Esophagus muscularis mucosa (tissue), 4 donors: ENCODE measurements around the gene USF2. TPM values are rescaled to one million over a fixed set of nuclear protein-coding genes. Genes with fewer than 3 reads are reported as not detected.

Experiments used
- DNase-seq: peaks from one replicate; pipeline ENCODE4 v3.0.0-alpha.2; 2017; ENCODE audit errors: extremely low spot score
- H3K27ac ChIP-seq, 4 donors: fragments of 200-600 bp; sonication (generic); replicated peaks in 1 of 4; 1 replicate in 3 of 4; 2 replicates in 1 of 4; pipeline ENCODE4 v1.5.1; 2016 to 2019; ENCODE audit warnings: mild to moderate bottlenecking in 1 of 4
- H3K27me3 ChIP-seq, 4 donors: fragments of 200-600 bp; sonication (generic); one replicate each; pipeline versions ENCODE4 v1.5.1 to v1.6.0; 2016 to 2019
- H3K36me3 ChIP-seq, 4 donors: fragments of 200-600 bp; sonication (generic); one replicate each; pipeline ENCODE4 v1.5.1; 2016 to 2019
- H3K4me1 ChIP-seq, 4 donors: fragments of 200-600 bp; sonication (generic); one replicate each; pipeline ENCODE4 v1.5.1; 2016 to 2019
- H3K4me3 ChIP-seq, 4 donors: fragments of 200-600 bp; sonication (generic); 1 replicate in 2 of 4; 2 replicates in 2 of 4; pipeline ENCODE4 v1.5.1; 2016 to 2019; ENCODE audit warnings: mild to moderate bottlenecking in 4 of 4, moderate library complexity in 1 of 4
- H3K9me3 ChIP-seq, 4 donors: fragments of 200-600 bp; sonication (generic); 1 replicate in 3 of 4; 2 replicates in 1 of 4; pipeline ENCODE4 v1.5.1; 2016 to 2019
- EP300 ChIP-seq: sonication (generic); formaldehyde crosslinking; IDR thresholded peaks from one replicate; pipeline ENCODE4 v1.6.1; 2017; ENCODE audit warnings: antibody characterized with exemption
- POLR2A ChIP-seq: fragments of 450-650 bp; IDR thresholded peaks from one replicate; pipeline ENCODE4 v1.6.1; 2017; ENCODE audit warnings: antibody characterized with exemption, moderate library complexity, mild to moderate bottlenecking, low read depth
- POLR2AphosphoS5 ChIP-seq, 2 donors: sonication (generic); formaldehyde crosslinking; IDR thresholded peaks; one replicate each; pipeline ENCODE4 v1.6.1; 2017; ENCODE audit warnings: antibody characterized with exemption in 2 of 2
- WGBS: methylation state at CpG from one replicate; pipeline ENCODE4 v1.1.5; 2018; 5-methylcytosine and 5-hydroxymethylcytosine counted together
- intact Hi-C: fragments of 100-400 bp; cut with DNase I; formaldehyde crosslinking; loops from one replicate; pipeline ENCODE4 v1.15.1; 2023
- total RNA-seq, 4 donors: library from RNA; depleted of rRNA; stranded (reverse); fragments of >200 nt; gene quantifications; one replicate each; pipeline versions ENCODE4 v1.1.0 to v1.2.1, GENCODE V29; 2016
- TF ChIP-seq, protein P1 (sequence below), 3 experiments: fragments of 200-600 bp in 2 of 3; fragments of 450-650 bp in 1 of 3; sonication (generic) in 2 of 3; IDR thresholded peaks; one replicate each; pipeline ENCODE4 v1.5.1; 2017 to 2019; ENCODE audit warnings: antibody characterized with exemption in 3 of 3, mild to moderate bottlenecking in 2 of 3, moderate library complexity in 1 of 3

USF2 gene
- total RNA-seq, 4 donors from 2014 or later: 111 to 122 (median 116) TPM

DNA sequence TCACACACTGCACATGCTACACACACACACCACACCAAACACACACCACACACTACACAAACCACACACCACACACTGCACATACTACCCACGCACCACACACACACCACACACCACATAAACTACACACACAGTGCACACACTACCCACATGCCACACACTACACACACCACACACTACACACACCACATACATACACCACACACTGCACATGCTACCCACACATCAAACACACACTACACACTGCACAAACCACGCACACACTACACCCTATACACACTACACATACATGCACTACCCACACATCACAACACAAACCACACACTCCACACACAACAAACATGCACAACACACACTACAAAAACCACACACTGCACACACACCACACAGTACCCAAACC is 29.2 kb downstream of the USF2 start:
- DNase-seq: no peak
- Histone ChIP-seq H3K27ac (no peak overlapping the region), H3K27me3 (peaks cover 0 to 89% (median 4%) of the 10 kb centered on the region in 4 donors), H3K9me3 (no peaks in the 10 kb centered on the region), H3K36me3 (no peaks in the 10 kb centered on the region), H3K4me1 (no peaks in the 10 kb centered on the region), H3K4me3 (no peak overlapping the region)
- TF ChIP-seq, protein P1, sequence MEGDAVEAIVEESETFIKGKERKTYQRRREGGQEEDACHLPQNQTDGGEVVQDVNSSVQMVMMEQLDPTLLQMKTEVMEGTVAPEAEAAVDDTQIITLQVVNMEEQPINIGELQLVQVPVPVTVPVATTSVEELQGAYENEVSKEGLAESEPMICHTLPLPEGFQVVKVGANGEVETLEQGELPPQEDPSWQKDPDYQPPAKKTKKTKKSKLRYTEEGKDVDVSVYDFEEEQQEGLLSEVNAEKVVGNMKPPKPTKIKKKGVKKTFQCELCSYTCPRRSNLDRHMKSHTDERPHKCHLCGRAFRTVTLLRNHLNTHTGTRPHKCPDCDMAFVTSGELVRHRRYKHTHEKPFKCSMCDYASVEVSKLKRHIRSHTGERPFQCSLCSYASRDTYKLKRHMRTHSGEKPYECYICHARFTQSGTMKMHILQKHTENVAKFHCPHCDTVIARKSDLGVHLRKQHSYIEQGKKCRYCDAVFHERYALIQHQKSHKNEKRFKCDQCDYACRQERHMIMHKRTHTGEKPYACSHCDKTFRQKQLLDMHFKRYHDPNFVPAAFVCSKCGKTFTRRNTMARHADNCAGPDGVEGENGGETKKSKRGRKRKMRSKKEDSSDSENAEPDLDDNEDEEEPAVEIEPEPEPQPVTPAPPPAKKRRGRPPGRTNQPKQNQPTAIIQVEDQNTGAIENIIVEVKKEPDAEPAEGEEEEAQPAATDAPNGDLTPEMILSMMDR (IDR thresholded peaks at IDR 0.05): no peak
- TF ChIP-seq POLR2AphosphoS5 (IDR thresholded peaks at IDR 0.05): no peak
- no peak for TF ChIP-seq POLR2A
- no peak for TF ChIP-seq EP300
- 97% methylated on average over 2 of the region's 2 CpGs for WGBS
- intact Hi-C loops: no loop called here

DNA sequence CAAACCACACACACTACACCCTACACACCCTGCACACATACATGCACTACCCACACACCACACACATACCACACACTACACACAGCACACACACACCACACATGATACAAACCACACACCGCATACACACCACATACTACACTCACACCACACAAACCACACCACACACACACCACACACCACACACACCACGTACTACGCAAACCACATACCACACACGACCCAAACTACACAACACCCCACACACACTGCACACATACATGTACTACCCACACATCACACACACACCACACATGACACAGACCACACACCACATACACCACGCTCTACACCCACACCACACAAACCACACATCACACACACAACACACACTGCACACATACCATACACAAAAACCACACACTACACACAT is 29.8 kb downstream of the USF2 start:
- H3K27ac ChIP-seq: no peak overlapping the region
- intact Hi-C loops: no loop called here
- H3K27me3 ChIP-seq: peaks cover 0 to 84% (median 4%) of the 10 kb centered on the region in 4 donors
- DNase-seq: no peak
- no peaks in the 10 kb centered on the region for H3K4me1 ChIP-seq
- TF ChIP-seq POLR2A (no peak), EP300 (no peak), POLR2AphosphoS5 (IDR thresholded peaks at IDR 0.05) (no peak)
- TF ChIP-seq, protein P1 (IDR thresholded peaks at IDR 0.05): no peak
- no peaks in the 10 kb centered on the region for H3K36me3 ChIP-seq
- H3K9me3 ChIP-seq: no peaks in the 10 kb centered on the region
- H3K4me3 ChIP-seq: no peak overlapping the region
- WGBS: 94% methylated on average over 5 of the region's 5 CpGs

DNA sequence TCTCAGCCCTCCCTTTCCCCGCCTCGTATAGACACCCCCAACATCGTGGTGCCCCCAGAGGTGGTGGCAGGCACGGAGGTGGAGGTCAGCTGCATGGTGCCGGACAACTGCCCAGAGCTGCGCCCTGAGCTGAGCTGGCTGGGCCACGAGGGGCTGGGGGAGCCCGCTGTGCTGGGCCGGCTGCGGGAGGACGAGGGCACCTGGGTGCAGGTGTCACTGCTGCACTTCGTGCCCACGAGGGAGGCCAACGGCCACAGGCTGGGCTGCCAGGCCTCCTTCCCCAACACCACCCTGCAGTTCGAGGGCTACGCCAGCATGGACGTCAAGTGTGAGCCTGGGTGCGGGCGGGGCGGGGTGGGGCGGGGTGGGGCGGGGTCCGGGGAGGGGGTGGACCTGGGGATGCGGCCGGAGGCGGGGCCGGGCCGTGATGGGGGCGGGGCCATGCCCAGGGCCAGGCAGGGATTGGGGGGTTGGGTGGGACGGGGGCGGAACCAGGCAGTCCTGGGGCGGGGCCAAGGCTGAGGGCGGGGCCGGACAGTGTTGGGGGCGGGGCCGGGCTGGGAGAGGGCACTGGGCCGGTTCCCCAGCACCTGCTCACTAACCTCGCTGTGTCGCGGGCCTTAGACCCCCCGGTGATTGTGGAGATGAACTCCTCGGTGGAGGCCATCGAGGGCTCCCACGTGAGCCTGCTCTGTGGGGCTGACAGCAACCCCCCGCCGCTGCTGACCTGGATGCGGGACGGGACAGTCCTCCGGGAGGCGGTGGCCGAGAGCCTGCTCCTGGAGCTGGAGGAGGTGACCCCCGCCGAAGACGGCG is 31.0 kb downstream of the USF2 start:
- WGBS: 27% methylated on average over 13 of the region's 55 CpGs
- no peak for DNase-seq
- no peaks in the 10 kb centered on the region for H3K36me3 ChIP-seq
- no peaks in the 10 kb centered on the region for H3K4me1 ChIP-seq
- no peak overlapping the region for H3K27ac ChIP-seq
- H3K4me3 ChIP-seq: no peak overlapping the region
- intact Hi-C loops: no loop called here
- no peaks in the 10 kb centered on the region for H3K9me3 ChIP-seq
- peaks cover 0 to 84% (median 4%) of the 10 kb centered on the region in 4 donors for H3K27me3 ChIP-seq
- TF ChIP-seq POLR2AphosphoS5 (IDR thresholded peaks at IDR 0.05): no peak

DNA sequence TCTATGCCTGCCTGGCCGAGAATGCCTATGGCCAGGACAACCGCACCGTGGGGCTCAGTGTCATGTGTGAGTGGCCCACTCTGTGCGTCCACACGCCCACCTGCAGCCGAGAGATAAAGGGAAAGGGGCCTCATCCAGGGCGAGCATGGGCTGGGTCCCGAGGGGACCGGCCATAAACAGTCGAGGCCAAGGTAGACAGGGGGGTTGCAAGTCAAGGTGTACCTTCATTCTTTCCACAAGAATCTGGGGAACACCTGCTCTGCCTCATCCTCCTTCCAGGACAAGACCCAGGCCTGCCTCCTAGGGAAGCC is 31.5 kb downstream of the USF2 start:
- no peak for TF ChIP-seq POLR2AphosphoS5 (IDR thresholded peaks at IDR 0.05)
- no peak for TF ChIP-seq POLR2A
- TF ChIP-seq EP300: no peak
- TF ChIP-seq, protein P1 (IDR thresholded peaks at IDR 0.05): no peak
- H3K36me3 ChIP-seq: no peaks in the 10 kb centered on the region
- H3K4me1 ChIP-seq: no peaks in the 10 kb centered on the region
- no peaks in the 10 kb centered on the region for H3K9me3 ChIP-seq
- 60% methylated on average over 6 of the region's 10 CpGs for WGBS
- no peak for DNase-seq
- intact Hi-C loops: no loop called here
- no peak overlapping the region for H3K27ac ChIP-seq
- H3K4me3 ChIP-seq: no peak overlapping the region
- peaks cover 0 to 85% (median 4%) of the 10 kb centered on the region in 4 donors for H3K27me3 ChIP-seq

DNA sequence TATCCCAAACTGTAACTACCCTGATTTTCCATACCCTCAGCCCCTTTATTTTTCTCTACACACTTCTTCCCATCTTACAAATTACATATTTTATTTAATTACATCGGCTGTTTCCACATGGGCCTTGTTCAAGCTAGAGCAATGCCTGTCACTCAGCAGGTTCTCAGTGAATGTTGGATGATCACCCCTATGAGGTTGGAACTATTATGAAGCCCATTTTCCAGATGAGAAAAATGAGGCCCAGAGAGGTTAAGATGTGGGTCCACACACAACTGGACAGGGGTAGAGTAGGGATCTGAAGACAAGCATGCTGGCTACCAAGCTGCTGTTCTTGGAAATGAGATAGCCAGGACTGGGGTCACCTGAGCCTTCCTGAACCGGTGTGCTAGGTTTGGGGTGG is 33.2 kb downstream of the USF2 start:
- Histone ChIP-seq H3K9me3 (no peaks in the 10 kb centered on the region), H3K27me3 (peaks cover 0 to 81% (median 4%) of the 10 kb centered on the region in 4 donors), H3K36me3 (no peaks in the 10 kb centered on the region), H3K27ac (no peak overlapping the region), H3K4me3 (no peak overlapping the region), H3K4me1 (no peaks in the 10 kb centered on the region)
- TF ChIP-seq, protein P1 (IDR thresholded peaks at IDR 0.05): no peak
- TF ChIP-seq EP300: no peak
- no peak for TF ChIP-seq POLR2AphosphoS5 (IDR thresholded peaks at IDR 0.05)
- no peak for TF ChIP-seq POLR2A
- no peak for DNase-seq
- 100% methylated on average over 1 of the region's 2 CpGs for WGBS
- intact Hi-C loops: no loop called here
